ENCODE results near the gene ACOT13.

The ACOT13 gene

GRCh38 chr6:24666641-24667377 lies at the start of gene ACOT13, which contains the start of gene TDP2 (continued):
- TF ChIP-seq, protein P1, sequence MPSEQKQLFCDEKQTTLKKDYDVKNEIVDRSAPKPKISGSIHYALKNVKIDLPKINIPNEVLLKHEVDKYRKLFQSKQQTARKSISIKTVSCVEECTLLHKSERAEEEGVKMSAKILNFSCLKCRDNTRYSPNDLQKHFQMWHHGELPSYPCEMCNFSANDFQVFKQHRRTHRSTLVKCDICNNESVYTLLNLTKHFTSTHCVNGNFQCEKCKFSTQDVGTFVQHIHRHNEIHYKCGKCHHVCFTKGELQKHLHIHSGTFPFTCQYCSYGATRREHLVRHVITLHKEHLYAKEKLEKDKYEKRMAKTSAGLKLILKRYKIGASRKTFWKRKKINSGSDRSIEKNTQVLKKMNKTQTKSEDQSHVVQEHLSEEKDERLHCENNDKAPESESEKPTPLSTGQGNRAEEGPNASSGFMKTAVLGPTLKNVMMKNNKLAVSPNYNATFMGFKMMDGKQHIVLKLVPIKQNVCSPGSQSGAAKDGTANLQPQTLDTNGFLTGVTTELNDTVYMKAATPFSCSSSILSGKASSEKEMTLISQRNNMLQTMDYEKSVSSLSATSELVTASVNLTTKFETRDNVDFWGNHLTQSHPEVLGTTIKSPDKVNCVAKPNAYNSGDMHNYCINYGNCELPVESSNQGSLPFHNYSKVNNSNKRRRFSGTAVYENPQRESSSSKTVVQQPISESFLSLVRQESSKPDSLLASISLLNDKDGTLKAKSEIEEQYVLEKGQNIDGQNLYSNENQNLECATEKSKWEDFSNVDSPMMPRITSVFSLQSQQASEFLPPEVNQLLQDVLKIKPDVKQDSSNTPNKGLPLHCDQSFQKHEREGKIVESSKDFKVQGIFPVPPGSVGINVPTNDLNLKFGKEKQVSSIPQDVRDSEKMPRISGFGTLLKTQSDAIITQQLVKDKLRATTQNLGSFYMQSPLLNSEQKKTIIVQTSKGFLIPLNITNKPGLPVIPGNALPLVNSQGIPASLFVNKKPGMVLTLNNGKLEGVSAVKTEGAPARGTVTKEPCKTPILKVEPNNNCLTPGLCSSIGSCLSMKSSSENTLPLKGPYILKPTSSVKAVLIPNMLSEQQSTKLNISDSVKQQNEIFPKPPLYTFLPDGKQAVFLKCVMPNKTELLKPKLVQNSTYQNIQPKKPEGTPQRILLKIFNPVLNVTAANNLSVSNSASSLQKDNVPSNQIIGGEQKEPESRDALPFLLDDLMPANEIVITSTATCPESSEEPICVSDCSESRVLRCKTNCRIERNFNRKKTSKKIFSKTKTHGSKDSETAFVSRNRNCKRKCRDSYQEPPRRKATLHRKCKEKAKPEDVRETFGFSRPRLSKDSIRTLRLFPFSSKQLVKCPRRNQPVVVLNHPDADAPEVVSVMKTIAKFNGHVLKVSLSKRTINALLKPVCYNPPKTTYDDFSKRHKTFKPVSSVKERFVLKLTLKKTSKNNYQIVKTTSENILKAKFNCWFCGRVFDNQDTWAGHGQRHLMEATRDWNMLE (tag by site-specific recombination; conservative IDR thresholded peaks at IDR 0.05; ENCODE audit: low read depth) = peak; percentile 63; the same call in 1 of the 2 replicates
- TF ChIP-seq ZNF580 (tag by site-specific recombination; IDR thresholded peaks at IDR 0.05) (peak; percentile 35; the same call in 1 of the 2 replicates), TCF7L2 (IDR thresholded peaks at IDR 0.05; ENCODE audit: borderline replicate concordance, low read depth, low read length) (no peak), ZNF133 (tag by site-specific recombination; IDR thresholded peaks at IDR 0.05) (peak; percentile 40; the same call in 1 of the 2 replicates), INSM2 (tag by site-specific recombination; IDR thresholded peaks at IDR 0.05) (no peak), ZNF792 (tag by site-specific recombination; IDR thresholded peaks at IDR 0.05) (0 out of 2 replicates have a peak, but pooled peaks have one; percentile 19), ZNF473 (tag by site-specific recombination; IDR thresholded peaks at IDR 0.05) (no peak), ZNF18 (tag by site-specific recombination; IDR thresholded peaks at IDR 0.05) (no peak), SP7 (tag by site-specific recombination; IDR thresholded peaks at IDR 0.05) (peak; percentile 80), ZNF292 (tag by site-specific recombination; IDR thresholded peaks at IDR 0.05; ENCODE audit: borderline replicate concordance, low read depth) (no peak), ZXDB (tag by site-specific recombination; IDR thresholded peaks at IDR 0.05) (peak; percentile 94; the same call in 1 of the 2 replicates), ZNF26 (tag by site-specific recombination; IDR thresholded peaks at IDR 0.05) (no peak), ZNF423 (tag by site-specific recombination; IDR thresholded peaks at IDR 0.05) (peak; percentile 53; the same call in 1 of the 2 replicates), ZNF629 (tag by site-specific recombination; IDR thresholded peaks at IDR 0.05) (no peak), KLF1 (tag by site-specific recombination; IDR thresholded peaks at IDR 0.05) (peak; percentile 66; the same call in 1 of the 2 replicates), ZNF692 (tag by site-specific recombination; IDR thresholded peaks at IDR 0.05) (peak; percentile 97), ZNF223 (tag by site-specific recombination; IDR thresholded peaks at IDR 0.05) (no peak), ZNF785 (tag by site-specific recombination; IDR thresholded peaks at IDR 0.05) (no peak), TRIM28 (IDR thresholded peaks at IDR 0.05; ENCODE audit: borderline replicate concordance, low read length) (peak; percentile 57; the same call in 1 of the 2 replicates), ZNF843 (tag by site-specific recombination; IDR thresholded peaks at IDR 0.05) (peak; percentile 65), ZNF76 (tag by site-specific recombination; IDR thresholded peaks at IDR 0.05; ENCODE audit: borderline replicate concordance, low read depth) (peak; percentile 67; the same call in 1 of the 2 replicates), ZNF366 (tag by site-specific recombination; conservative IDR thresholded peaks at IDR 0.05) (peak; percentile 90)
- TF ChIP-seq, protein P2, sequence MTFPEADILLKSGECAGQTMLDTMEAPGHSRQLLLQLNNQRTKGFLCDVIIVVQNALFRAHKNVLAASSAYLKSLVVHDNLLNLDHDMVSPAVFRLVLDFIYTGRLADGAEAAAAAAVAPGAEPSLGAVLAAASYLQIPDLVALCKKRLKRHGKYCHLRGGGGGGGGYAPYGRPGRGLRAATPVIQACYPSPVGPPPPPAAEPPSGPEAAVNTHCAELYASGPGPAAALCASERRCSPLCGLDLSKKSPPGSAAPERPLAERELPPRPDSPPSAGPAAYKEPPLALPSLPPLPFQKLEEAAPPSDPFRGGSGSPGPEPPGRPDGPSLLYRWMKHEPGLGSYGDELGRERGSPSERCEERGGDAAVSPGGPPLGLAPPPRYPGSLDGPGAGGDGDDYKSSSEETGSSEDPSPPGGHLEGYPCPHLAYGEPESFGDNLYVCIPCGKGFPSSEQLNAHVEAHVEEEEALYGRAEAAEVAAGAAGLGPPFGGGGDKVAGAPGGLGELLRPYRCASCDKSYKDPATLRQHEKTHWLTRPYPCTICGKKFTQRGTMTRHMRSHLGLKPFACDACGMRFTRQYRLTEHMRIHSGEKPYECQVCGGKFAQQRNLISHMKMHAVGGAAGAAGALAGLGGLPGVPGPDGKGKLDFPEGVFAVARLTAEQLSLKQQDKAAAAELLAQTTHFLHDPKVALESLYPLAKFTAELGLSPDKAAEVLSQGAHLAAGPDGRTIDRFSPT (tag by site-specific recombination; IDR thresholded peaks at IDR 0.05) = no peak
- TF ChIP-seq, protein P3, sequence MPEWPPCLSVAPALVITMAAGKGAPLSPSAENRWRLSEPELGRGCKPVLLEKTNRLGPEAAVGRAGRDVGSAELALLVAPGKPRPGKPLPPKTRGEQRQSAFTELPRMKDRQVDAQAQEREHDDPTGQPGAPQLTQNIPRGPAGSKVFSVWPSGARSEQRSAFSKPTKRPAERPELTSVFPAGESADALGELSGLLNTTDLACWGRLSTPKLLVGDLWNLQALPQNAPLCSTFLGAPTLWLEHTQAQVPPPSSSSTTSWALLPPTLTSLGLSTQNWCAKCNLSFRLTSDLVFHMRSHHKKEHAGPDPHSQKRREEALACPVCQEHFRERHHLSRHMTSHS (tag by site-specific recombination; IDR thresholded peaks at IDR 0.05) = no peak

All from HEK293 (cell line).